ENCODE measurements around the gene PPP2R3B.

The PPP2R3B gene

GRCh38 chrX:370244-370962 lies 16.3 kb downstream of the PPP2R3B start:
- no peak for DNase-seq (ENCODE audit: low read depth)

GRCh38 chrX:369563-370101 lies 17.1 kb downstream of the PPP2R3B start:
- no peak for DNase-seq (ENCODE audit: low read depth)

- DNase-seq (ENCODE audit: low read depth), result no peak
Observed at GRCh38 chrX:368811-369562, 17.7 kb downstream of the PPP2R3B start.

- DNase-seq (ENCODE audit: low read depth), result no peak
Observed at GRCh38 chrX:367866-368265, 18.8 kb downstream of the PPP2R3B start.

DNA sequence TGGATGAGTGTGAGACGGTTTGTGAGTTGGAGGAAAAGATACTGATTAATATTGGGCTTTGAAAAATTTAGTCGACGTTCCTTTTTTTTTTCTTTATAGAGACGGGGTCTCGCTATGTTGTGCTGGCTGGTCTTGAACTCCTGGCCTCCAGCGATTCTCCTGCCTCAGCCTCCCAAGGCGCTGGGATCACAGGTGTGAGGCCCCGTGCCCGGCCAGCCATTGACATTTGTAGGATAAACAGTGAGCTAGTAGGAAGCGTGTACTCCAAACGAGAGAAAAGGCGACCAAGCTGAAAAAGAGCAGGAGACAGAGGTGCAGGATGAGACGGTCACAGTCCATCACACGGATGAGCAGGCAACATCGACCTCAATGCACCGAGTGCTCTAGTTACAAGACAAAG lies 19.4 kb downstream of the PPP2R3B start:
- DNase-seq (ENCODE audit: low read depth), result no peak

DNA sequence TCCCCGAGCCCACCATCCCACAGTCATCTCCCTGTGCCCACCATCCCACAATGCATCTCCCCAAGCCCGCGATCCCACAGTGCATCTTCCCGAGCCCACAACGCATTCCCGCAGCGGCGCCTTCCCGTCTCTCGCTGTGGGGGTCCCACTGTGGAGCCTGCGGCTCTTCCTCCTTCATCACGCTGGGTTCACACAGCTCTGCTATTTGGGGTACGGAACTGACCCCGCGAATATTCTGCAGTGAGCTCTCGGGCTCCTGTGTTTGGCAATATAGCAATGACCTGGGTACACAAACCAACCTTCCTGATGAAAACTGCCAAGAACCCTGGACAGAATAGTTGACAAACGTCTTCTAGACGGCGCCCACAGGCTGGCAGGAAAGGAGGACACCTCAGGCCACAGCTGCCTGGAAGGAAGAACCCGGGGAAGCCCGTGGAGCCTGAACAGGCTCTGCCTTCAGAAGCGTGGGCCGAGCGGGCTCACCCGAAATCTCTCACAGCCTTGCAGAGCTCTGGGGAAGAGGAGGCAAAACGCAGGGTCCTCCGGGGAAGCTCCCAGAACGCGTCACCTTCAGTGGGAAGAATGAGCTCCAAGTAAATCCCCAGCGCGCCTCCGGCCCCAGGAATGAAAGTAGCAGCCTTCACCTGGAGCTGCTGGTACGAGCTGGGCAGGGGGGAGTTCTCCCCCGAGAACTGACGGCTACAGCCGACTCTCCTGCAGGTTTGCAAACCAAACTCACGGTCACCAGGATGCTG lies 22.9 kb downstream of the PPP2R3B start:
- DNase-seq (ENCODE audit: low read depth), result no peak

- DNase-seq (ENCODE audit: low read depth), result no peak
Observed at GRCh38 chrX:362937-363620, 23.6 kb downstream of the PPP2R3B start.

- no peak for DNase-seq (ENCODE audit: low read depth)
Observed at GRCh38 chrX:362351-362750, 24.4 kb downstream of the PPP2R3B start.

GRCh38 chrX:361231-362145 lies 25.2 kb downstream of the PPP2R3B start:
- DNase-seq (ENCODE audit: low read depth), result no peak

GRCh38 chrX:360496-361150 lies 26.1 kb downstream of the PPP2R3B start:
- DNase-seq (ENCODE audit: low read depth), result no peak

- DNase-seq (ENCODE audit: low read depth), result no peak
Observed at GRCh38 chrX:358651-359143, 28.0 kb downstream of the PPP2R3B start.

- peak; percentile 24 for DNase-seq (ENCODE audit: low read depth)
Observed at GRCh38 chrX:357693-358471, 28.8 kb downstream of the PPP2R3B start.

DNA sequence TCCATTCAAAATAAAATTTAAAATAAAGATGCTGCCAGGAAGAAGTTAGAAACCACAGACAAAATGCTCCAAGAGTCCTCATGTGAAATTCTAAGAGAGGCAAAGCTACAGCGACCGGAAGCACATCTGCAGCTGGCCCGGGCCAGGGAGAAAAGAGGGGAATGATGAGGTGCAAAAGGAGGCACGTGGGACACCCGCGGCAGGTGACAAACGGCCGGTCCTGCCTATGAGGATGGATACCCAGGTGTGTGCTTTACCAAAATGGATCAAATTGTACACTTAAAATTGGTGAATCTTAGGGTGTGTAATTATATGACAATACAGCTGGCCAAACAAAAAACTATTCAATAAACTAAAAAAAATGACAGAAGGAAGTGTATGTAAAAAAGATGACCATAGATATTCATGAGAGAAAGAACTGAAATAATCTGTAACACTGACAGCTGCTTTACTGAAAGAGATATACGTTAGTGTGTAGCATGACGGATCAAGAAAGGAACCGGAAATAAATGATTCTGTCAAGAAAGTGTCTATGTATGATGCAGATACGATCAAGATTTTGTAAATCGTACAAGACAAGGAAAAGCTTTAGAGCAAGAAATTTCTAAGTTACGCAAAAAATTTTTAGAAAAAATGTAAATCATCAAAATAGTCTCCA lies 29.5 kb downstream of the PPP2R3B start:
- no peak for DNase-seq (ENCODE audit: low read depth)

GRCh38 chrX:356385-357034 lies 30.2 kb downstream of the PPP2R3B start:
- DNase-seq (ENCODE audit: low read depth), result no peak

DNA sequence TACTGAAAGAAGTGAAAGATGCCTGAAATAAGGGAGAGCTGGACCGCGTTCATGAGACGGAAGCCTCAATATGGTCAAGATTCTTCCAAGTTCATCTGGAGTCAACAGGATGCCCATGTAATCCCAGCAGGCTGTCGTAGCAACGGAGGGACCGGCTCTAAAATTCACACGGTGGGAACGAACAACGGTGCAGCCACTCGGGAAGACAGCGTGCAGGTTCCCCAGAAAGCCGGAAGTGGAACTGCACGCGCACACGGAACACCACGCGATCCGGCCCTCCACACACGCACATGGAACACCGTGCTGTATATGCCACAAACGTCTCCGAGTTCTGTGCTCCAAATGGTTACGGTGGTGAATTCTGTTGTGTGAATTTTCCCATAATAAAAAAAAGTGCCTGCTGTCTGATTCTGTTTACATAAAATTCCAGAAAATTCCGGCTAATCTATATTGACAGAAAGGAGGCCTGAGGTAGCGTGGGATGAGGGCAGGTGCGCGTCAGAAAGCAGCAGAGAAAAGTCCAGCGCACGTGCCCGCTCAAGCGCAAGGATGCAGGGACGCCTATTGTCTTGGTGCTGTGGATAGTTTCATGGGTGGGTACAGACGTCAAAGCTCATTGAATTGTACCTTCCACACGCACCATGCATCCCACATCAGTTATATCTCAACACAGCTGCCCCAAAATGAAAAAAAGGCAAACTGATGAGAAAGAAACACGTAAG lies 31.2 kb downstream of the PPP2R3B start:
- no peak for DNase-seq (ENCODE audit: low read depth)

DNA sequence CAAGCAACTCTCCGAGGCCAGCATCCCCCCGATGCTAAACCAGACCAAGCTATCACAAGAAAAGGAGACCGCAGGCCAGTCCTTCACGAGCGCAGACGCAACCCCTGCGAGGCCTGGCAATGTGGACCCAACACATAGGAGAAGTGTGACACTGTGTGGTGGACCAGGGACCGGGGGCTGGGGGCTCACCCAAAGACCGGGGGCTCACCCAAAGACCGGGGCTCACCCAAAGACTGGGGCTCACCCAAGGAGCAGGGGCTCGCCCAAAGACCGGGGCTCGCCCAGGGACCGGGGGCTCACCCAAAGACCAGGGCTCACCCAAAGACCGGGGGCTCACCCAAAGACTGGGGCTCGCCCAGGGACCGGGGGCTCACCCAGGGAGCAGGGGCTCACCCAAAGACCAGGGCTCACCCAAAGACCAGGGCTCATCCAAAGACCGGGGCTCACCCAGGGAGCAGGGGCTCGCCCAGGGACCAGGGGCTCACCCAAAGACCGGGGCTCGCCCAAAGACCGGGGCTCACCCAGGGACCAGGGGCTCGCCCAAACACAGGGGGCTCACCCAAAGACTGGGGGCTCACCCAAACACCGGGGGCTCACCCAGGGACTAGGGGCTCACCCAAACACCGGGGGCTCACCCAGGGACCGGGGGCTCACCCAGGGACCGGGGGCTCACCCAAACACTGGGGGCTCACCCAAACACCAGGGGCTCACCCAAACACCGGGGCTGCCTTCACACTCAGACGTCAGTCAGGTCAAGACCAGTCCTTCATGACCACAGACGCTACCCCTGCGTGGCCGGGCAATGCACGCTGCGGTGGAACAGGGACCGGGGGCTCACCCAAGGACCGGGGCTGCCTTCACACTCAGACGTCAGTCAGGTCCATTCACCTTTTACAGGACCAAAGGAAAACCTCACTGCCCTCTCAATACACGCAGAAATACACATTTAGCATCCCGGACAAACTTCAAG lies 32.9 kb downstream of the PPP2R3B start:
- no peak for DNase-seq (ENCODE audit: low read depth)

Measured in activated gamma-delta T cell treated with anti-CD3 and anti-CD28 coated beads, Interleukin-2, amount 50 U/mL, for 16 hours (primary cell).